GM12872 (cell line): ENCODE data around the gene LRRC23.

Experiments
- CTCF ChIP-seq: IDR thresholded peaks from 3 replicates; pipeline ENCODE4 v1.5.1; 2011; ENCODE audit warnings: low read depth, mild to moderate bottlenecking, low read length, moderate library complexity; ENCODE audit not compliant: insufficient read depth

The LRRC23 gene

DNA sequence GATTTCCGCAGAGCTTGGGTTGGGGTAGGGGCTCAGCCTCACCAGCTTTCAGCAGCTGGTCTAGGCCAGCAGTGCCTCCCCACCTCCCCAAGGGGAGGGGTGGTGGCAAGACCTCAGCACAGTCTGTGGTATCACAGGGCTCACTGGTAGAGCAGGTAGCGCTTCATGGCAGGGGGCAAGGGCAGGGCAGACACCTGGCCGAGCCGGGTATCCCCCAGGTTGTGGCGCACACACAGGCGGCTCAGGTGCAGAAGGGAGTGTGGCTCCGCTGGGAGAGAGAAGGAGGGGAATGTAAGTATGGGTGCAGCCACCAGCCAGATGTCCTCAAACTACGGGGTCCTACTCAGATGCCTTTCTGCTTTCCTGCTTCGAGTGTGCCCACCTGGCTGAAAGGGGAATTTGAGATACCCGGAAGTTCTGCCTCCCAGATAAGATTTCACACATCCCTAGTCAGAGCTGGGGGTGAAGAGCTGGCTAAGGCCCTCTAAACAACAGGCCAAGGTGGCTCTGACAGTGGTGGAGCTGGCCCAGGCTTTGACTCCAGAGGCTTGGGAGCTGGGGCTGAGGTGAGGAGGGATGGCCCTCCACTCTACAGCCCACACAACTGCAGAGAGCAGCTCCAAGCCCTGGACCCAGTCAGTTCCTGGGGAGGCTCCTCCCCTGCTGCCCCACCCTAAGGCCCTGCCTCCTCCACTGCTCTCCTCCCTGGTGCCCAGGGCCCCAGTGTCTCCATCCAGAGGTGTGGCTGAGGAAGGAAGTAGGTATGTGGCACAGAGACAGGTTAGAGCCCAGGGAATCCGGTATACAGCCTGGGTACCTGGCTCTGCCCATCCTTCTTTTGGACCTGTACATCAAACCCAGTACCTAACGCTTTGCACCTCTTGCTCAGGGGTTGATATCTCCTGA, 33.3 kb upstream of the LRRC23 start:
- TF ChIP-seq CTCF, result no peak

DNA sequence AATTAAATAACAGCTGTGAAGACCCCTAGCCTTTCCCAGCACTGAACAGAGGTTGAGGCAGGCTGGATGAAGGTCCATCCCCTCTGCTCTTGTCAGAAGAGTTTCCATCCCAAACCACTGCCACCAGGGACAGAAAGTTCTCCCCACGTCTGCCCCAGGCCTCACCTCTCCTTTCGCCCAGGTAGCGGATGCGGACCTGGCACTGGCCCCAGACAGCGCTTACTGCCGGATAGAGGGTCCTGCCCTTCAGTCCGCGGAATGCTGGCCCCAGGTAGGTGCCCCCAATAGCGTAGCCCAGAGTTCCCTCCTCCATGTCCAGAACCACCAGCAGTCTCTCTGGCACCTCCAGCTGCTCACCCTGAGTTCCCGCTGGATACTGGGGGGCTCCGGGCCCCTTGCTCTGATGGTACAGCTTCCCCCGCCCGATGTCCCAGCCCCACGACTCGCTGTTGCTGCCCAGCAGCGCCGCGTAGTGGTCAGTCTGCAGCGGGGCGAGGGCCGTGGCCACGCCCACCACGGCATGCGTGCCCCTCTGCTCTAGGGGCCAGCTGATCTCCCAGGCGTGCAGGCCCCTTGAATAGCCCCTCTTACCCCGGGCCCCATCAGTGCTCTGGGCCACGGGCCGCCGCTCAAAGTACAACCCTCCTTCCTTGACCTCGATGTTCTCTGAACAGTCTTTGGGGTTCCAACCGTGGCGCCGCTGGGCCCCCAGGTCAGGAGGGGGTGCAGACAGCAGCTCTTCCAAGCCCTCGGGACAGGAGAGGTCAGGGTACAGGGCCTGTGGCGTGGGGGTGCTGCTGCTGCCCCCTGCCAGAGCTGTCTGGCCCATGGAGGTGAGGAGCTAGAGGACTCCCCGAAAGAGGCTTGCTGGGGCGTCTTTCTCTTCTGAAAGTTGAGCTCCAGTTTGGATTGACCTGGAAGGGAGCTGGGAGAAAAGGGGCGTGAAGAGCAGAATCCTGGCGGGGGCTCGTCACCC, 32.3 kb upstream of the LRRC23 start:
- TF ChIP-seq CTCF, result peak; percentile 98

DNA sequence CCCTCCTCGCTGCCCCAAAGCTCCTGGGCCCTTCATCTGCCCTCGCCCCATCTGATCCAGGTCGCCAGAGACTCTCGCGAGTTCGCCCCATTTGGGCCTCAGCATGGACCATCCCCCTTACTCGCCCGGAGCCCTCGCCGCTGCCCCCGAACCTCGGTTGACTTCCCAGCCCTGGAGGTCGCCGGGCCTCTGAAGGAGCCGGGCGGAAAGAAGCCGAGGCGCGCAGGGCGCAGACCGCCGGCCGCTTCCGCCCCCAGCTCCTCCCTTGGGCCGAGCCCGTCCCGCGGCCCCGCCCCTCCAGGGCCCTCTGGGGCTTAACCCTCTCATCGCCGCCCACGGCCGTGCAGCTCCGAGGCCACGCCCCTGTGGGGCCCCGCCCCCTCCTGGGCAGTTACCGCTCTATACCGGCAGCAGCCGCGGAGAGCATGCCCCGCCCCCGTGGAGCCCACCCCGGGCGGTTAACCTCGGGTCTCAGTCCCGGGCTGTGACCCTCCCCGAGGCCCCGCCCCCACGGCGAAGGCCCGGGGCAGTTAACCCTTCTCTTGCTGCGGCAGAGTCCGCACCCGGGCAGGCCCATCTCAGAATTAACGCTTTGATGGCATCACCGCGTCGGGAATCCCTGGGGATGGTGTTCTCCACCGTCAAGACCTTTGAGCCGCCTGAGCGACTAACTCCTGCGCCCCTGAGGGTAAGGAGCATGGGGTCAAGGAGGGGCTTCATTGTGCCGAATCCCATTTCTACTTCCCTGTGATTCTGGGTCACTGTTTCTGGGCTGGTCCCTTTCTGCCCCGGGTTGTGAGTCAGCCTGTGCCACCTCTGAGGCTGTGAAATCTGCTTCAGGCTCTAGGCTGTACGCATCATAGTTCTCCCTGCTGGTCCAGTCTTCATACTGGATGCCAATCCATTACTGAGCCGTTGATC, 31.3 kb upstream of the LRRC23 start, which contains the start of gene SPSB2:
Gene SPSB2 (minus strand): TSS at position 210 of the 921 bp plus-strand sequence. CDS start 402 bp downstream, outside the sequence.
- TF ChIP-seq CTCF, result no peak

DNA sequence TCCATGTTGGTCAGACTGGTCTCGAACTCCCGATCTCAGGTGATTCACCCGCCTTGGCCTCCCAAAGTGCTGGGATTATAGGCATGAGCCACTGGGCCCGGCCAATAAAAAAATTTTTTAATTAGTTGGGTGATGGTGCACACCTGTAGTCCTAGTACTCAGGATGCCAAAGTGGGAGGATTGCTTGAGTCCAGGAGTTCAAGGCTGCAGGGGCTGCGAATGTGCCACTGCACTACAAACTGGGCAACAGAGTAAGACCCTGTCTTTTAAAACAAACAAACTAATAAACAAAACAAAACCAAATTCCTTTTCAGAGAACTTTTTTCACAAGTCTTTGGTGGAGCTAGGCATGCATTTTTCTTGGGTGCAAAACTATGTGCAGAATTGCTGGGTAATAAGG, 21.4 kb upstream of the LRRC23 start:
- no peak for TF ChIP-seq CTCF

DNA sequence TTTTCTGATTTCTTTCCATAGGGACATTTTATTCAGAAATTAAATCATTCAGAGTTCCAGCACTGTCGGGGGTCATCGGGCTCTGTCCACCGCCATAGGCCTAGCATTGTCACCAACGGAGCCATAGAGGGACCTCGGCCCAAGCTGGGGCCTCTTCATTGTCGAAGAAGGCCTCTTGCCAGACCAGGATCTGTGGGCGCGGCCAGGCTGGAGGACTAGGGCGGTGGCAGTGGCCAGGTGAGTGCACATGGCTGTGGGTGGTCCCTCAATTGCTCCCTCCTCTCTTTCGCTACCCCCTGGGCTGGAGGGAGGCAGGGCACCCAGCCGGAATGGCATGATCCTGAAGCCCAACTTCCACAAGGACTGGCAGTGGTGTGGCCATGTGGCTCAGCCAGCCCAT, 20.9 kb upstream of the LRRC23 start:
- no peak for TF ChIP-seq CTCF

GRCh38 chr12:6884539-6884938, 20.1 kb upstream of the LRRC23 start:
- no peak for TF ChIP-seq CTCF

- no peak for TF ChIP-seq CTCF
Observed at GRCh38 chr12:6887460-6887859, 17.2 kb upstream of the LRRC23 start.
